Left colon (tissue), 2 donors: Measurements from ENCODE around the gene NEK1. TPM values are rescaled to one million over a fixed set of nuclear protein-coding genes. Genes with fewer than 3 reads are reported as not detected.
A peak's percentile ranks its signal among the peaks of the same experiment; 100 is the strongest.
"Not testable (repeated sequence)": the region's sequence is repeated elsewhere in the genome, so short reads cannot be mapped to it uniquely, and the experiment has no call there.

Source experiments
- ATAC-seq: fragments of 200-7000 bp; cut with Tn5 transposase; one replicate; pipeline ENCODE4 v1.9.1; 2020; ENCODE audit warnings: mild to moderate bottlenecking, moderate library complexity
- DNase-seq, 2 donors: peaks; one replicate each; pipeline ENCODE4 v3.0.0-alpha.2; 2020
- intact Hi-C, 2 donors: fragments of 100-400 bp; cut with DNase I in 1 of 2; cut with micrococcal nuclease in 1 of 2; formaldehyde crosslinking; loops; one replicate each; pipeline versions ENCODE4 v1.11.2 to v1.14.0; 2022; cut with DNase I, micrococcal nuclease
- total RNA-seq, 2 donors: library from RNA; stranded (reverse); fragmentation: NEBNext Ultra II Directional; extraction: Animal tissue kit (Norgen Biotek cat#: 25700); gene quantifications; one replicate each; pipeline ENCODE4 v1.2.1, GENCODE V29; 2021
- donor health status: DM: no; HTN: no; CAD: no.
- donor health status: DM: yes; HTN: yes; CAD: no.

NEK1 gene
- total RNA-seq, 2 donors from 2014 or later = 8.5 to 9.0 TPM

DNA sequence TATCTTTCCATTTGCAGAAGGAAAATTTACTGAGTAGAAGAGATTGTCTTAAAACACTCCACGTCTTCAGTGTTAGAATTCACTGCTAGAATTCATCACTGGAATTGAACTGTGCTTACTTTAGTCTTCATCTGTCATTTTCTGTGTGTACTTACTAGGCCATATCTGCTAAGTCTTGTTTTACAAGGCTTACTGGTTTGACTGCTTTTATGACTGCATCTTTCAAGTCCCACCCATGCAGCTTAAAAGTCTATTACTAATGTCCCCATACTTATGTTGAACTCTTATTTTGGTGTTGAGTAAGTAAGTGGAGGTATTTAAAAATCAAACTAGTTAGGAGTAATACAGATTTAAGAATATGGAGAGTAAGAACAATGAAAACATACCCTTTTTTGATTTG, 22.6 kb upstream of the NEK1 start:
- ATAC-seq (peak; percentile 99), DNase-seq (no peak)

DNA sequence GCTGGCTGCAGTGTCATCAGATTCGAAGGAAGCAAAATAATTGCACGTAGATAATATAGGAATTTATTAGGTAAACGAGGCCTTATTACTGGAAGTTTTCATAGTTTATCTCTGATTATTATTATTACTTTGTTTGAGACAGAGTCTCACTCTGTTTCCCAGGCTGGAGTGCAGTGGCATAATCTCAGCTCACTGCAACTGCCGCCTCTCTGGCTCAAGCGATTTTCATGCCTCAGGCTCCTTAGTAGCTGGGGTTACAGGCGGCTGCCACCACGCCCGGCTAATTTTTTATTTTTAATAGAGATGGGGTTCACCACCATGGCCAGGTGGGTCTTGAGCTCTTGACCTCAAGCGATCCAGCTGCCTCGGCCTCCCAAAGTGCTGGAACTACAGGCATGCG, 20.5 kb upstream of the NEK1 start:
- ATAC-seq = no peak
- no peak for DNase-seq
- intact Hi-C loops = no loop called here

More for the DNA sequence above, 22.6 kb upstream of the NEK1 start:
- intact Hi-C loops = no loop called here

DNA sequence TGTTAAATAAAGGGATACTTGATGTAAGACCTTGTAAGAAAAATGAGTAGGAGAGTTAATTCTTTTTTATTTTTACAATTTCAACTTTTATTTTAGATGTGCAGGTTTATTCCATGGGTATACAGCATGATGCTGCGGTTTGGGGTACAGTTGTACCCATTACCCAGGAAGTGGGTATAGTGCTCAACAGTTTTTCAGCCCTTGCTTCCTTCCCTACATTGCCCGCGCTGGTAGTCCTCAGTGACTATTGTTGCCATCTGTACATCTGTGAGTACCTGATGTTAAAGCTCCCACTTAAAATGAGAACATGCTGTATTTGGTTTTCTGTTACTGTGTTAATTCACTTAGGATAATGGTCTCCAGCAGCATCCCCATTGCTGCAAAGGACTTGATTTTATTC, 17.7 kb upstream of the NEK1 start:
- DNase-seq (no peak), ATAC-seq (no peak)
- intact Hi-C loops = no loop called here

DNA sequence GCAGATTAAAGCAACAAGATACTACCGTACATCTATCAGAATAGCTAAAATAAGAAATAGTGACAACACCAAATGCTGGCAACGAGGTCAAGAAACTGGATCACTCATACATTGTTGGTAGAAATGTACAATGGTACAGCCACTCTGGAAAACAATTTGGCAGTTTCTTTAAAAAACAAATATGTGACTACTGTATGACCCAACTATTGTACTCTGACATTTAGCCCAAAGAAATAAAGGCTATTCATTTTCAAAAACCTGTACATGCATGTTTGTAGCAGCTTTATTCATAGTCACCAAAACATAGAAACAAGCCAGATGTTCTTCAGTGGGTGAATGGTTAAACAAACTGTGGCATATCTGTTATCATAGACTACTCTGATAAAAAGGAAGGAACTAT, 16.2 kb upstream of the NEK1 start:
- ATAC-seq (no peak), DNase-seq (no peak)
- intact Hi-C loops = no loop called here

DNA sequence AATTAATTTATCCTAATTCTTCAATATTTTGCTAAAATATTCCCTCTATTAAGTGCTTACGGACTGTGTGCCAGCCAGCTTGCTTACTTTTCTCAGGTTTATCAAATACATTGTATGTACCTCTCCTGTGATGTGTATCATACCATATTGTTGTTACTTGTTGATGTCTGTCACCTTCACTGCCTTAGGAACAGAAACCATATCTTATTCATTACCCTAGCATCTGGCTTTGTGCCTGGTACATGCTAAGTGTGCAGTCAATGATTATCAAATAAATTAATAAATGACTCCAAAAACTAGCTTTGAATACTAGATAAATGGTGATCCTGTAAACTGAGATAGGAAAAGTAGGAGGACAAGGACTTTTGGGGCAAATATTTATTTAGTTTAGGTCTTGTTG, 14.9 kb upstream of the NEK1 start:
- intact Hi-C loops = no loop called here
- no peak for DNase-seq
- ATAC-seq = no peak

DNA sequence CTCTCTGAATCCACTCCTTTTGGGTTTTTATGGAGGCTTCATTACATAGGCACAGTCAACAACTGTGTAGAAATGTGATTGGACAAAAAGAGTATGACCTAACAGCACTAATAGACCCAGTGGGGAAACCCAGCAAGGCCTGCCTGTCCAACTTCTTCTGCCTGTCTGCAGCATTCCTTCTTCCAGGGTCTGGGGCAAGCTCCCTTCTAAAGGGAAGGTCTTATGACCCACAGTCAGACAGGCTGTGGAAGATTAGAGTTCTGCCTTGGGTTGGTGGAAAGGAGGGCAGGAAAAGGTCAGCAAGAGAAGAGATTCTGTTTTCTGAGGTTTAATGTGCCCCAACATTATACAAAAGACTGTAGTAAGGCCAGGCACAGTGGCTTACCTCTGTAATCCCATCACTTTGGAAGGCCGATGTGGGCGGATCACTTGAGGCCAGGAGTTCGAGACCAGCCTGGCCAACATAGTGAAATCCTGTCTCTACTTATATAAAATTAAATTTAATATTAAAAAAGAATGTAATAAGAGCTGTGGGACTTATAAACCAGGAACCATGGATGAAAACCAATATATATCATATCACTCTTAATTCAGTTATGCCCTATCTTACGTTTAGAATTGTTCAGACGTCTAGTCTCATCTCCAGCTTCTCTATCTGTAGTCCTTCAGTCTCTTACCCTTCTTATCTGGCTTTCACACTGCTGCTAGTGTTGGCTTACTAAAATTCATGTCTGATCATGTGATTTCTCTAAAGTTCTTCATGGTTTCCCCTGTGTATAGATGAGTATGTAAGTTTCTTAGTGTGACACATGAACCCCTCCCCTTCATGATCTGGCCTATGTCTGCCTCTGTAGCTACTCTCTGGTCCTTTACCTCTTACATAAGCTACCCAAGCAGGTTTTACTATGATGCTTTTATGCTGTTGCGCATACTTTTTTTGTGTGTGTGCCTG, 14.2 kb upstream of the NEK1 start:
- intact Hi-C loops = no loop called here
- DNase-seq (no peak), ATAC-seq (no peak)

DNA sequence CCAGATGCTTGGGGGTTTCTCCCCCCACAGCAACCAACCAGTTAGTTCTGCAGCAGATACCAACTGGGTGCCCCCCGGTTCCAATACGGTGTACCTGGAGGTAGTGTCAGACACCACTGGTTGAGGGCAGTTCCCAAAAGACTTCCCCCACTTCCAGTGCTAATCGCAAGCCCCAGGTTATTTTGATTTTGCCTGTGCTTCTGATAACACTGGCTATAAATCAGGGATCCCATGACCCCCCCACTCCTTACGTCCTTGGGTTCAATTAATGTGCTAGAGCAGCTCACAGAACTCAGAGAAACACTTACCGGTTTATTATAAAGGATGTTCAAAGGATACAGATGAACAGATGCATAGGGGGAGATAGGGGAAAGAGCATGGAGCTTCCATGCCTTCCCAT, 13.5 kb upstream of the NEK1 start:
- no peak for ATAC-seq
- no peak for DNase-seq
- intact Hi-C loops = no loop called here

DNA sequence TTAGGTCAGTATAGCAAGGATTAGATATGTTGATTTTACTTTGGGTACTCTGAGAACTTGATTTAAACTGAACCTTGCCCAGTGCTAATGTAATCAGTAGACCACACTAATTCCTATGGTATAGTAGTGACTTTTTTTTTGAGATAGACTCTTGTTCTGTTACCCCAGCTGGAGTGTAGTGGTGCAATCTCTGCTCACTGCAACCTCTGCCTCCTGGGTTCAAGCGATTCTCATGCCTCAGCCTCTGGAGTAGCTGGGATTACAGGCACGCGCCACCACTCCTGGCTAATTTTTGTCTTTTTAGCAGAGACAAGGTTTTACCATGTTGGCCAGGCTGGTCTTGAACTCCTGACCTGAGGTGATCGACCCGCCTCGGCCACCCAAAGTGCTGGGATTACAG, 11.6 kb upstream of the NEK1 start:
- not testable (repeated sequence) for DNase-seq, ATAC-seq
- intact Hi-C loops = loop anchor here in 1 of 2 donors (5.0 kb wide), 1 partner anchor 38 kb away; no protein-coding TSS in a partner anchor

DNA sequence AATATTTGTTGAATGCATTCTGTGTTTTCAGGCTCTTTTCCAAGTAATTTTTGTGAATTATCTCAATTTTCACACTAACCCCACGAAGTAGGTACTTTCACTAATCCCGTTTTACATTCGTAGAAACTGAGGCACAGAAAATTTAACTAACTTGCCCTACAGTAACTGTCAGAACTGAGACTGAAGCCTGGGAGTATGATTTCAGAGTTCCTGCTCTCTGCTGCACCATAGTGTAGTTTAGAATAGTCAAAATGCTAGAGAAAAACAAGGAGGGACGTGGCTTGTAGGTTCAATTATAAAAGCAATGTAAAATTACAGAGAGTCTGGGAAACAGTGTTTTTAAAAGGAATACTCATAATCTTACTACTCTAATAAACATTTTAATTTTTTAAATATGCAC, 10.2 kb upstream of the NEK1 start:
- DNase-seq (no peak), ATAC-seq (no peak)
- intact Hi-C loops = loop anchor here in 1 of 2 donors (5.0 kb wide), 1 partner anchor 40 kb away; no protein-coding TSS in a partner anchor

DNA sequence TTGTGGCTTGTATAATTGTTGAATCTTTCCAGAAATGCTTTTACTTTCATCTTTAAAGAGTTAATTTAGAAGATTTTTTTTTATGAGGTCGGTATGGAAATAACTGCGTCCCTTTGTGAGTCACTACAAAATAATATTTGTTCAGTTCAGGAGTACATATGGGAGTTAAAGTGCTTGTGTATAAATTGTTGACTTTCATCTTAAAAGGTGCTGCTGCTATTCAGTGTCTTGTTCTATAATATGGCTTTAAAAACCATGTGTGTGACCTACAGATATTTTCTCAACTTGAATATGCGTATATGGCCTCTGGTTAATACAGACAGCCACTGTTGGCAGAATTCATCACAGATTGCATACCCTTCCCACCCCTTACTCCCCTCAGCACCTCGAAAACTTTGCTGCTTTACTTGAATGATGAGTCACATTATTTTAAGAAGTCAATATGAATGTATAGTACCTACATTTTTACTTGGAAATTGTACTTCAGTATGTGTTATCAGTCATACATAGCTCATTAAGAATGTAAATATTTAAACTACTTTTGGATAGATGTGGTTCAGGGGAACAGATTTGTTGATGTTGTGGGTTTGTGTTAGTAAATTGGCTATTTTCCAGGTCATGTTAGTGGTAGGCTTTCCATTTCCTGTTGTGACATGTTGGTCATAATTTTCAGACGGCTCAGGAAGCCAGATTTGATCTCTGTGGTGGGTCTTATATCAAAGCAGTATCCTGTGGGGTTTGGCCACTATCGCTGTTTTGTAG, 9.5 kb upstream of the NEK1 start:
- DNase-seq = no peak
- intact Hi-C loops = loop anchor here in 1 of 2 donors (5.0 kb wide), 1 partner anchor 40 kb away; no protein-coding TSS in a partner anchor
- no peak for ATAC-seq

DNA sequence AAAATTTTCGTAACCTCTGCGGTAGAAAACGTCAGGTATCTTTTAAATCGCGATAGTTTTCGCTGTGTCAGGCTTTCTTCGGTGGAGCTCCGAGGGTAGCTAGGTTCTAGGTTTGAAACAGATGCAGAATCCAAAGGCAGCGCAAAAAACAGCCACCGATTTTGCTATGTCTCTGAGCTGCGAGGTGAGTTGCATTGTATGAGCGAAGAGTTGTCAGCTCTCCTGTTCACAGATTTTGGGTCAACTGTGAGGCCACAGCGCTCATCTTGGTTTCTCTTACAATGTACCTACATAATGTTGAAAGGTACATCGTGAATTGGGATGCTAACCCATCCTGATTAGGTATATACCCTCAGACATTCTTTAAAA, 8.5 kb upstream of the NEK1 start:
- DNase-seq (peak in 1 of 2 donors; percentile 42), ATAC-seq (peak; percentile 7)
- intact Hi-C loops = loop anchor here in 1 of 2 donors (5.0 kb wide), 1 partner anchor 41 kb away; no protein-coding TSS in a partner anchor

DNA sequence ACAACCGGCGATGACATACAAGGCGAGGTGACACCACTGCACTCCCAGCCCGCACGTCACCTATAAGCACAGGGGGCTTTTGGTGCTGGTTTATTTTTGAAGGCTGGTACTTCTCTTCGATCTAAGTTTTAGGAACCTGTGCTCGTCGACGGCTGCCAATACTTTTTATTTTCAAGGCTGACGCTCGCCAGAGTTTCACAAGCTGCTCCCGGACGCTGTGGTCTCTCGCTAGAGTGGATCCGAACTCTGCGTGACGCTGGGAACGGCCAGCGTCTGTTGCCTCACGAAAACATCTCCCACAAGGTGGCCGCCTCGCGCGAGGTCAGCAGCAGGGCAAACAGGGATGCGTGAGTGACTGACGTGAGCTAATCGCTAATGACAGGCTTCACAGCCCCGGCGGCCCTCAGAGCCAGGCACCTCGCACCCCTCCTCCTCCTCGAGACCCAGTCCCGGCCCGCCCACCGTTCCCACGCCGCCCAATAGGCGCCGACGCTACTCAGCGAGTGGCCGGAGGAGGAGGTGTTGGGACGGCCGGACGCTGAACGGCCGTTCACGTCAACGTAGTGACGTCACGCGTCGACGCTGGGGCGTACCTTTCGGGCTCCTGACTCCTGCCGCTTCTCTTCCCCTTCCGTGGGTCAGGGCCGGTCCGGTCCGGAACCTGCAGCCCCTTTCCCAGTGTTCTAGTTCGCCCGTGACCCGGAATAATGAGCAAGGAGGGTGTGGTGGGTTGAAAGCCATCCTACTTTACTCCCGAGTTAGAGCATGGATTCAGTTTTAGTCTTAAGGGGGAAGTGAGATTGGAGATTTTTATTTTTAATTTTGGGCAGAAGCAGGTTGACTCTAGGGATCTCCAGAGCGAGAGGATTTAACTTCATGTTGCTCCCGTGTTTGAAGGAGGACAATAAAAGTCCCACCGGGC, 7.8 kb upstream of the NEK1 start, which contains the start of gene CLCN3:
TSS of gene CLCN3 (plus strand) at position 621 of the 922 bp plus-strand sequence. CDS start 15,351 bp downstream, outside the sequence.
- ATAC-seq (peak; percentile 89), DNase-seq (peak; percentile 99)
- intact Hi-C loops = loop anchor here in 1 of 2 donors (5.0 kb wide), 1 partner anchor 42 kb away; no protein-coding TSS in a partner anchor

DNA sequence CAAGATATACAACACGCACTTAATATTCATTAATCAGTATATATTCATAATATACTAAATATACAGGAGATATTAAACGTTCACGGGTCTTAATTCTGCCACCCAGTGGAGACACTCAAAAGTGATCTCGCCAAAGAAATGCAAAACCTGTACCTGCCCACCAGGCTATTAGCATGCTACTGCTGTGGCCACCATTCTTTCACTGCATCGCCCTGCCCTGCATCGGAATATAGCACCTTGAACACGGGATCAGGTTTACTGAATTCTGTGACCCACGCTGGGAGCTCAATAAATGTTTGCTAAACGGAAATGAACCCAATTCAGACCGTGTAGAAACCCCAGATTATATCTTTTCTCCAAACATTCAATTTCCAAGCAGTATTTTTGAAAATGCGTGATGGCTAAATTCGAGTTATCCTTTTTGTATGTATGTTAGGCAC, 7.2 kb upstream of the NEK1 start:
- ATAC-seq (peak; percentile 55), DNase-seq (peak; percentile 68 to 70)
- intact Hi-C loops = no loop called here

DNA sequence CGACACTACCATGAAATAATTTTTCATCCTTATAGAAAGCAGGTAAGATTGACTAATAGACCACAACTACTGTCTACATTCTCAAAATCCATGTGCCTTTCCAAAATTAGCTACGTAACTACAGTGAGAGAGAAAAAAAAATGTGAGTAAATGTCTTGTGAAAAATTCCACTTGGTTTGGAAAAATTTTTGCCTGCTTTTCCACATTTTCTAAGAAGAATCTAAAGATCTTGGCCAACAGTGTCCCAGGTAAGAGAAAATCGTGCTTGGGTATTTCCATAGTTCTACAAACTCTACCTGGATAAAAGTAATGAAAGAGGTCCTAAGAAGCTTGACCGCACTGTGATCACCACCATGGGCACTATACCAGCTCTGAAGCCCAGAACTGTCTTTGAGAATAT, 6.6 kb upstream of the NEK1 start:
- ATAC-seq = no peak
- intact Hi-C loops = no loop called here
- no peak for DNase-seq

DNA sequence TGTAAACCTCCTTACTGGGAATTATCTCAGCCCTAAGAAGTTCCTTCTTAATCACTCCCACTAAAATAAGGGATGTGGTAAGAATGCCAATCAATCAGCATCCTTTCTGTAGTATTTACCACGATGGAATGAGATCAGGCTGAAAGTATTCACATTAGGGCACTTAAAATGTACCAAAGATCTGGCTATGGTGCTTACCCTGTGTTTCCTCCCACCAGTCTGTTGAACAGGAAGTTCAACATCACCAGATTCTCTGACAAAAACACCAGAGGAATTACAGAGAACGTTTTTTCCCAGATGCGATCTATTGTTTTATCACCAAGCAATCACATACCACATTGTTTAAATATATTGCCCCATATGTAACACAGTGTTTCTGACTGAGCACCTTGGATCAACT, 5.9 kb upstream of the NEK1 start:
- intact Hi-C loops = no loop called here
- DNase-seq (no peak), ATAC-seq (no peak)

DNA sequence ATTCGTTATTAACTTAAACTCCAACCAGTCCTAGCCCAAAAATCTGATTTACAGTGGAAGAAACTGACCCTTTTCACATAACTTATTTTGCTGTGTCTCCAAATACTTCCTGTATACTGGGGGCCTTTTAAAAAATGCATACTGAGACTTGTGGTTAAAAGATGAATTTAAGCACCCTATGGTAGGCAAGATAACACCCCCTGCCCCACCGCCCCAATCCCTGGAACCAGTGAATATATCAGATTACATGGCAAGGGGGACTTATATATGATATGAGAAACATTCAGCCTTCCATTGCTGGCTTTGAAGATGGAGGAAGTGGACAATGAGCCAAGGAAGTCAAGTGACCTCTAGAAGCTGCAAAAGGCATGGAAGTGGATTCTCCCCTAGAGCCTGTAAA, 4.9 kb upstream of the NEK1 start:
- ATAC-seq (no peak), DNase-seq (no peak)
- intact Hi-C loops = no loop called here

DNA sequence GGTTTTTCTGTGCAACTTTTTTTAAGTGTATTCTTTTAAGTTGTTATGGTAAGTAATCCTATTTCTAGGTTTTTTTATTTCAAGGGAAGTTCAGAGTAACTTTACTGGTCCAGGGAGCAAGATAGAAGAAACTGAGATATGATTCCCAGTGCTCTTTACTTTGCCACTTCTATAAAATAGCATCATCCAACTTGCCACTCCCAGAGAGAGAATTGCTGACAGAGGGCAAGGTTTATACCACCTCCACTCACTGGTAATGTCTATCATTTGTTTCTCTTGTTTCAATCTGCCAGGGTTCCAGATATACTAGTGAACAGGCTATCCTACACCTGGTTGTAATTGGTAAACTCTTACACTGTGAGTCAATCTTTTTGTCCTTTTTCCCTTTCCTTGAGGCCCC, 4.5 kb upstream of the NEK1 start:
- intact Hi-C loops = no loop called here
- ATAC-seq (peak; percentile 20), DNase-seq (no peak)

DNA sequence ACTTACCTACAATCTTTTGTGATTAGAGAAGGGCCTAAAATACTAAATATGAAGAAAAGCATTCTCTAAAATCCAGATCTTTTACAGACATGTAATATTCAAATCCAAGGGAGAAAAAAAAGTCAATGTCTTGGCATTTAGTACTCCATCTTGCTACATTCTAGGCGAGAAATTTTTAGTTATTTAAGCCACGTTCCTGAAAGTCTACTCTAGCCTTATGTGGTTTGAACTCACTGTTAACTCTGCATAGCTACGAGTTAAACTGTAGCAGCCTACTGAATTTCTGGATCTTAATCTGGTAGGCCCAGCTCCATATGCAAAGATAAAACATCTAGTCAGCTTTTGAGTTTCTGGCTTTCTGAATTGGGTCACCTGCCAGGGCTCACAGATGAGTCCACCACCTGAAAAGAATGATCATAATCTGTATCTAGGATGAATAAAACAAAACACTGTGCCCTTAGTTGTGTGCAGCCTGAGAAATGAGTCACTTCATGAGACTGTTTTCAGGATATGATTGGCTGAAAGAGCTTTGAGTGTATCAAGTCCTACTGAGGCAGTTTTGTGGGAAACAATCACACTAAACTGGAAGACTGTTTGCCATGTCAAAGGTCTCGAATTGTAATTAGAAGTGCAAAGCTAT, 3.2 kb upstream of the NEK1 start:
- intact Hi-C loops = no loop called here
- DNase-seq (no peak), ATAC-seq (no peak)
